IMR-90 (cell line): ENCODE data around the gene OR6C2.

Experiments used
- MAZ ChIP-seq: IDR thresholded peaks from 2 replicates; pipeline ENCODE4 v1.6.1; 2012; ENCODE audit warnings: low read depth, mild to moderate bottlenecking, low read length, improper control_type of control experiment, moderate library complexity, borderline replicate concordance
- POLR2A ChIP-seq: IDR thresholded peaks from 2 replicates; pipeline ENCODE4 v1.6.1; 2012; ENCODE audit warnings: mild to moderate bottlenecking, low read depth, low read length
- RCOR1 ChIP-seq: IDR thresholded peaks from 2 replicates; pipeline ENCODE4 v1.6.1; 2012; ENCODE audit warnings: mild to moderate bottlenecking, low read length, improper control_type of control experiment; ENCODE audit not compliant: insufficient replicate concordance
- RFX5 ChIP-seq: IDR thresholded peaks from 2 replicates; pipeline ENCODE4 v1.8.0; 2012; ENCODE audit warnings: low read depth, mild to moderate bottlenecking, low read length, moderate library complexity
- TF ChIP-seq, protein P1 (sequence below): conservative IDR thresholded peaks from 2 replicates; pipeline ENCODE4 v1.5.1; 2012; ENCODE audit warnings: mild to moderate bottlenecking, low read depth, low read length, improper control_type of control experiment

DNA sequence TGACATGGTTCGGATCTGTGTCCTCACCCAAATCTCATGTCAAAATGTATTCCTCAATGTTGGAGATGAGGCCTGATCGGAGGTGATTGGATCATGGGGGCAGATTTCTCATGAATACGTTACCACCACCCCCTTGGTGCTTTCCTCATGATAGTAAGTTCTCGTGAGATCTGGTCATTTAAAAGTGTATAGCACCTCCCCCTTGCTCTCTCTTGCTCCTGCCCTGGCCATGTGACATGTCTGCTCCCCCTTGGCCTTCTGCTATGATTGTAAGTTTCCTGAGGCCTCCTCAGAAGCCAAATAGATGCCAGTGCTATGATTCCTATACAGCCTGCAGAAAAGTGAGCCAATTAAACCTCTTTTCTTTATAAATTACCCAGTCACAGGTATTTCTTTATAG is 55.4 kb downstream of the OR6C2 start:
- TF ChIP-seq RFX5, result no peak
- TF ChIP-seq MAZ, result no peak
- TF ChIP-seq, protein P1, sequence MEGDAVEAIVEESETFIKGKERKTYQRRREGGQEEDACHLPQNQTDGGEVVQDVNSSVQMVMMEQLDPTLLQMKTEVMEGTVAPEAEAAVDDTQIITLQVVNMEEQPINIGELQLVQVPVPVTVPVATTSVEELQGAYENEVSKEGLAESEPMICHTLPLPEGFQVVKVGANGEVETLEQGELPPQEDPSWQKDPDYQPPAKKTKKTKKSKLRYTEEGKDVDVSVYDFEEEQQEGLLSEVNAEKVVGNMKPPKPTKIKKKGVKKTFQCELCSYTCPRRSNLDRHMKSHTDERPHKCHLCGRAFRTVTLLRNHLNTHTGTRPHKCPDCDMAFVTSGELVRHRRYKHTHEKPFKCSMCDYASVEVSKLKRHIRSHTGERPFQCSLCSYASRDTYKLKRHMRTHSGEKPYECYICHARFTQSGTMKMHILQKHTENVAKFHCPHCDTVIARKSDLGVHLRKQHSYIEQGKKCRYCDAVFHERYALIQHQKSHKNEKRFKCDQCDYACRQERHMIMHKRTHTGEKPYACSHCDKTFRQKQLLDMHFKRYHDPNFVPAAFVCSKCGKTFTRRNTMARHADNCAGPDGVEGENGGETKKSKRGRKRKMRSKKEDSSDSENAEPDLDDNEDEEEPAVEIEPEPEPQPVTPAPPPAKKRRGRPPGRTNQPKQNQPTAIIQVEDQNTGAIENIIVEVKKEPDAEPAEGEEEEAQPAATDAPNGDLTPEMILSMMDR, result no peak
- no peak for TF ChIP-seq POLR2A
- no peak for TF ChIP-seq RCOR1
